GM20000 (cell line): ENCODE measurements around the gene LRP2.
"Not testable (repeated sequence)": the region's sequence is repeated elsewhere in the genome, so short reads cannot be mapped to it uniquely, and the experiment has no call there.

Source experiments
- DNase-seq: peaks from one replicate; pipeline ENCODE4 v3.0.0; 2012; ENCODE audit warnings: low spot score
- CTCF ChIP-seq: IDR thresholded peaks from 2 replicates; pipeline ENCODE4 v1.5.1; 2012; ENCODE audit warnings: mild to moderate bottlenecking, control low read depth; ENCODE audit errors: extremely low read depth, missing control alignments

The LRP2 gene

GRCh38 chr2:169315357-169315756 lies 47.0 kb downstream of the LRP2 start:
- no peak for TF ChIP-seq CTCF
- no peak for DNase-seq

GRCh38 chr2:169308349-169308748 lies 54.0 kb downstream of the LRP2 start:
- not testable (repeated sequence) for DNase-seq

GRCh38 chr2:169304689-169305088 lies 57.6 kb downstream of the LRP2 start:
- not testable (repeated sequence) for DNase-seq

- DNase-seq = no peak
- TF ChIP-seq CTCF = no peak
These were observed 58.6 kb downstream of the LRP2 start for GRCh38 chr2:169303579-169304305.

- no peak for TF ChIP-seq CTCF
- DNase-seq = no peak
These were observed 60.0 kb downstream of the LRP2 start for GRCh38 chr2:169302364-169302763.

- no peak for TF ChIP-seq CTCF
- no peak for DNase-seq
These were observed 60.6 kb downstream of the LRP2 start for GRCh38 chr2:169301596-169302335.

- no peak for TF ChIP-seq CTCF
- no peak for DNase-seq
These were observed 61.5 kb downstream of the LRP2 start for GRCh38 chr2:169300636-169301530.

- no peak for DNase-seq
- TF ChIP-seq CTCF = no peak
These were observed 64.3 kb downstream of the LRP2 start for GRCh38 chr2:169298007-169298406.
